IMR-90 (cell line): ENCODE results near the gene OCSTAMP. TPM values are rescaled to one million over a fixed set of nuclear protein-coding genes. Genes with fewer than 3 reads are reported as not detected.

ENCODE experiments used
- ATAC-seq: fragments of 200-7000 bp; cut with Tn5 transposase; 2 replicates; pipeline ENCODE4 v1.9.1; 2020; ENCODE audit warnings: low read depth, mild to moderate bottlenecking, moderate library complexity
- BruUV-seq: library from RNA; stranded (reverse); fragments of 400-500 nt; replicated peaks from 2 replicates; lab custom pipeline; 2021; lab: Mats Ljungman, UMichigan
- CTCF ChIA-PET: fragments of 300-600 bp; formaldehyde crosslinking; extraction: SDS; loops from one replicate; lab custom pipeline; 2021; ENCODE audit warnings: antibody characterized with exemption; lab: Yijun Ruan, JAX
- POLR2A ChIA-PET: fragments of 300-600 bp; sonication (Branson Sonifier 250); formaldehyde crosslinking; loops from one replicate; lab custom pipeline; 2022; ENCODE audit warnings: antibody characterized with exemption; ENCODE audit not compliant: unreplicated experiment; lab: Charles Lee
- DNase-seq: peaks from one replicate; pipeline ENCODE4 v3.0.0; 2013
- H2AFZ ChIP-seq: replicated peaks from 2 replicates; pipeline ENCODE3; 2013; ENCODE audit warnings: low read length, mild to moderate bottlenecking; ENCODE audit not compliant: poor library complexity
- H2AK5ac ChIP-seq: 2 replicates; pipeline ENCODE4 v1.6.1; 2013; ENCODE audit warnings: low read depth, low read length, inconsistent platforms
- H2AK9ac ChIP-seq: replicated peaks from 2 replicates; pipeline ENCODE3; 2013; ENCODE audit warnings: mild to moderate bottlenecking, low read depth, low read length, moderate library complexity; ENCODE audit not compliant: poor library complexity
- H2BK120ac ChIP-seq: 2 replicates; pipeline ENCODE4 v1.6.1; 2013; ENCODE audit warnings: low read depth, low read length, inconsistent platforms
- H2BK15ac ChIP-seq: 3 replicates; pipeline ENCODE4 v1.6.1; 2013; ENCODE audit warnings: low read depth, low read length, inconsistent platforms
- H2BK20ac ChIP-seq: 2 replicates; pipeline ENCODE4 v1.6.1; 2013; ENCODE audit warnings: low read depth, mild to moderate bottlenecking, inconsistent platforms, low read length, moderate library complexity
- H2BK5ac ChIP-seq: 2 replicates; pipeline ENCODE4 v1.6.1; 2013; ENCODE audit warnings: mild to moderate bottlenecking, low read depth, low read length, inconsistent platforms; ENCODE audit not compliant: poor library complexity, severe bottlenecking
- H3K14ac ChIP-seq: replicated peaks from 2 replicates; pipeline ENCODE4 v1.6.1; 2013; ENCODE audit warnings: low read depth, low read length, inconsistent platforms
- H3K18ac ChIP-seq: 2 replicates; pipeline ENCODE4 v1.6.1; 2013; ENCODE audit warnings: low read depth, low read length, control low read depth
- H3K23ac ChIP-seq: 2 replicates; pipeline ENCODE4 v1.6.1; 2013; ENCODE audit warnings: low read depth, low read length, inconsistent platforms
- H3K27ac ChIP-seq: 2 replicates; pipeline ENCODE4 v1.5.1; 2013; ENCODE audit warnings: mild to moderate bottlenecking, control low read depth, low read length; ENCODE audit not compliant: insufficient read depth
- H3K27me3 ChIP-seq: 2 replicates; pipeline ENCODE4 v1.6.1; 2013; ENCODE audit warnings: low read length; ENCODE audit not compliant: control insufficient read depth, insufficient read depth
- H3K36me3 ChIP-seq: 2 replicates; pipeline ENCODE4 v1.6.1; 2013; ENCODE audit warnings: low read length, mixed read lengths; ENCODE audit not compliant: control insufficient read depth, insufficient read depth
- H3K4ac ChIP-seq: 2 replicates; pipeline ENCODE4 v1.6.1; 2013; ENCODE audit warnings: low read depth, low read length, inconsistent platforms
- H3K4me1 ChIP-seq: 2 replicates; pipeline ENCODE4 v1.6.1; 2013; ENCODE audit warnings: low read length, mixed read lengths; ENCODE audit not compliant: control insufficient read depth, insufficient read depth
- H3K4me2 ChIP-seq: 2 replicates; pipeline ENCODE4 v1.6.1; 2013; ENCODE audit warnings: low read depth, mild to moderate bottlenecking, control low read depth, low read length, moderate library complexity
- H3K4me3 ChIP-seq: 2 replicates; pipeline ENCODE4 v1.5.1; 2013; ENCODE audit warnings: low read depth, mild to moderate bottlenecking, control low read depth, low read length, moderate library complexity; ENCODE audit not compliant: insufficient read depth
- H3K56ac ChIP-seq: 2 replicates; pipeline ENCODE4 v1.6.1; 2013; ENCODE audit warnings: low read length, inconsistent platforms; ENCODE audit not compliant: insufficient read depth; ENCODE audit errors: extremely low read depth
- H3K79me1 ChIP-seq, 2 experiments: 2 replicates each; pipeline ENCODE4 v1.6.1; 2013; ENCODE audit warnings: low read length in 2 of 2, inconsistent platforms in 1 of 2, low read depth in 1 of 2
- H3K9ac ChIP-seq: 2 replicates; pipeline ENCODE4 v1.6.1; 2013; ENCODE audit warnings: low read depth, low read length, control low read depth
- H3K9me1 ChIP-seq: 2 replicates; pipeline ENCODE4 v1.6.1; 2013; ENCODE audit warnings: low read length, inconsistent platforms; ENCODE audit not compliant: insufficient read depth
- H3K9me3 ChIP-seq: 2 replicates; pipeline ENCODE4 v1.6.1; 2013; ENCODE audit warnings: low read length; ENCODE audit not compliant: control insufficient read depth, insufficient read depth
- H4K20me1 ChIP-seq: 2 replicates; pipeline ENCODE4 v1.6.1; 2013; ENCODE audit warnings: low read length, inconsistent platforms; ENCODE audit not compliant: insufficient read depth
- H4K5ac ChIP-seq: 2 replicates; pipeline ENCODE4 v1.6.1; 2013; ENCODE audit warnings: mild to moderate bottlenecking, low read depth, low read length, control low read depth
- H4K8ac ChIP-seq, 2 experiments: 2 replicates each; pipeline ENCODE4 v1.6.1; 2013; ENCODE audit warnings: low read depth in 2 of 2, low read length in 2 of 2, control low read depth in 1 of 2, inconsistent platforms in 1 of 2
- H4K91ac ChIP-seq: 2 replicates; pipeline ENCODE4 v1.6.1; 2013; ENCODE audit warnings: low read depth, low read length, inconsistent platforms; ENCODE audit not compliant: insufficient read depth
- BHLHE40 ChIP-seq: fragments of 150-350 bp; IDR thresholded peaks from 2 replicates; pipeline ENCODE4 v1.6.1; 2016; ENCODE audit warnings: mild to moderate bottlenecking, low read depth, low read length
- CHD1 ChIP-seq: IDR thresholded peaks from 2 replicates; pipeline ENCODE4 v1.6.1; 2012; ENCODE audit warnings: low read depth, low read length, improper control_type of control experiment
- CTCF ChIP-seq: conservative IDR thresholded peaks from 2 replicates; pipeline ENCODE4 v1.5.1; 2012; ENCODE audit warnings: mild to moderate bottlenecking, low read depth, low read length, improper control_type of control experiment
- ELK1 ChIP-seq: fragments of 150-350 bp; IDR thresholded peaks from 2 replicates; pipeline ENCODE4 v1.6.1; 2016; ENCODE audit warnings: low read depth, mild to moderate bottlenecking, low read length, moderate library complexity, borderline replicate concordance
- MAFK ChIP-seq: IDR thresholded peaks from 2 replicates; pipeline ENCODE4 v1.6.1; 2012; ENCODE audit warnings: low read depth, low read length, improper control_type of control experiment
- NFE2L2 ChIP-seq: fragments of 150-350 bp; IDR thresholded peaks from 2 replicates; pipeline ENCODE4 v1.6.1; 2016; ENCODE audit warnings: low read depth, mild to moderate bottlenecking, low read length
- RAD21 ChIP-seq: IDR thresholded peaks from 2 replicates; pipeline ENCODE4 v1.6.1; 2012; ENCODE audit warnings: low read length, improper control_type of control experiment
- RCOR1 ChIP-seq: IDR thresholded peaks from 2 replicates; pipeline ENCODE4 v1.6.1; 2012; ENCODE audit warnings: mild to moderate bottlenecking, low read length, improper control_type of control experiment; ENCODE audit not compliant: insufficient replicate concordance
- USF2 ChIP-seq: fragments of 150-350 bp; IDR thresholded peaks from 2 replicates; pipeline ENCODE4 v1.6.1; 2017; ENCODE audit warnings: mild to moderate bottlenecking, antibody characterized with exemption, low read length, low read depth
- WGBS, 2 experiments: methylation state at CpG; one replicate each; pipeline versions ENCODE4 v1.1.5 to v1.1.7; 2013; ENCODE audit warnings: missing lambda C conversion rate in 2 of 2; ENCODE audit not compliant: insufficient read length in 1 of 2; ENCODE audit errors: extremely low coverage in 2 of 2; 5-methylcytosine and 5-hydroxymethylcytosine counted together
- dilution Hi-C: fragments of 300-500 bp; cut with HindIII; formaldehyde crosslinking; loops from one replicate; pipeline ENCODE4 v1.14.3; 2018; ENCODE audit warnings: low sequenced_read_pairs; ENCODE audit not compliant: unreplicated experiment
- in situ Hi-C: fragments of 300-500 bp; cut with MboI; formaldehyde crosslinking; loops from 3 replicates; pipeline ENCODE4 v1.14.3; 2019; ENCODE audit warnings: low sequenced_read_pairs, inconsistent platforms, mixed read lengths
- intact Hi-C: fragments of 100-400 bp; cut with micrococcal nuclease; formaldehyde crosslinking; loops from 2 replicates; pipeline ENCODE4 v1.10.0; 2022
- polyA plus RNA-seq, 3 experiments: library from polyadenylated mRNA; depleted of rRNA; stranded (reverse); fragments of >200 nt; gene quantifications; 2 replicates each; pipeline ENCODE4 v1.2.3, GENCODE V29; 2012; ENCODE audit warnings: low replicate concordance in 1 of 3
- total RNA-seq: library from RNA; depleted of rRNA; stranded (reverse); fragments of >200 nt; gene quantifications from 2 replicates; pipeline ENCODE4 v1.2.3, GENCODE V29; 2012

The OCSTAMP gene
- total and polyA plus RNA-seq, 2 of the 4 experiments (the other 2 are of a cell fraction) = not detected

- dilution Hi-C loops (no loop called here), intact Hi-C loops (no loop called here), in situ Hi-C loops (no loop called here)
- H4K8ac ChIP-seq = no peak overlapping the region
- no peaks in the 10 kb centered on the region for H4K20me1 ChIP-seq
- H3K4me2 ChIP-seq = no peak overlapping the region
- no peak overlapping the region for H3K27ac ChIP-seq
- no peak overlapping the region for H4K91ac ChIP-seq
- no peak overlapping the region for H2BK120ac ChIP-seq
- no peaks in the 10 kb centered on the region for H3K9me1 ChIP-seq
- H2BK20ac ChIP-seq = no peak overlapping the region
- H2AK5ac ChIP-seq = no peak overlapping the region
- no peak overlapping the region for H3K18ac ChIP-seq
- no peak overlapping the region for H2AK9ac ChIP-seq
- H4K5ac ChIP-seq = no peak overlapping the region
- no peak overlapping the region for H3K14ac ChIP-seq
- DNase-seq (no peak), ATAC-seq (no peak)
- peaks cover 4% of the 10 kb centered on the region for H3K27me3 ChIP-seq
- H3K56ac ChIP-seq = no peak overlapping the region
- H3K4ac ChIP-seq = no peak overlapping the region
- POLR2A ChIA-PET = no interaction called here
- CTCF ChIA-PET = no interaction called here
- no peak overlapping the region for H2BK15ac ChIP-seq
- no peaks in the 10 kb centered on the region for H3K4me1 ChIP-seq
- no TSS peak for BruUV-seq
- H2AFZ ChIP-seq = no peak overlapping the region
- H2BK5ac ChIP-seq = no peak overlapping the region
- no peaks in the 10 kb centered on the region for H3K79me1 ChIP-seq
- no peaks in the 10 kb centered on the region for H3K9me3 ChIP-seq
- H3K36me3 ChIP-seq = no peaks in the 10 kb centered on the region
- no peak overlapping the region for H3K4me3 ChIP-seq
- WGBS, 2 experiments = 60% methylated on average over 1 of the region's 4 CpGs; no CpG with 5 or more reads in 1 of the 2 experiments
- H3K23ac ChIP-seq = no peak overlapping the region
- no peak overlapping the region for H3K9ac ChIP-seq
- TF ChIP-seq MAFK (no peak), CHD1 (no peak), BHLHE40 (no peak), RCOR1 (no peak), NFE2L2 (no peak), CTCF (no peak), RAD21 (no peak), USF2 (no peak), ELK1 (no peak)
Observed at GRCh38 chr20:46549188-46549972, 1.1 kb downstream of the OCSTAMP start.
